NCI-H1694 treated with DMSO at 0.1 percent for 48 hours (cell line): ENCODE results near the gene CCNI.
"Not testable (repeated sequence)": the region's sequence is repeated elsewhere in the genome, so short reads cannot be mapped to it uniquely, and the experiment has no call there.

Experiments used
- DNase-seq: peaks from one replicate; lab custom pipeline; 2025; lab: John Stamatoyannopoulos, UW

The CCNI gene, protein sequence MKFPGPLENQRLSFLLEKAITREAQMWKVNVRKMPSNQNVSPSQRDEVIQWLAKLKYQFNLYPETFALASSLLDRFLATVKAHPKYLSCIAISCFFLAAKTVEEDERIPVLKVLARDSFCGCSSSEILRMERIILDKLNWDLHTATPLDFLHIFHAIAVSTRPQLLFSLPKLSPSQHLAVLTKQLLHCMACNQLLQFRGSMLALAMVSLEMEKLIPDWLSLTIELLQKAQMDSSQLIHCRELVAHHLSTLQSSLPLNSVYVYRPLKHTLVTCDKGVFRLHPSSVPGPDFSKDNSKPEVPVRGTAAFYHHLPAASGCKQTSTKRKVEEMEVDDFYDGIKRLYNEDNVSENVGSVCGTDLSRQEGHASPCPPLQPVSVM

GRCh38 chr4:77075869-77076799 is at the start of gene CCNI:
Gene CCNI, minus strand, starts transcription at chr4:77075989. Its CDS starts 9,627 bp downstream, at chr4:77066362.
- DNase-seq: peak; percentile 81

DNA sequence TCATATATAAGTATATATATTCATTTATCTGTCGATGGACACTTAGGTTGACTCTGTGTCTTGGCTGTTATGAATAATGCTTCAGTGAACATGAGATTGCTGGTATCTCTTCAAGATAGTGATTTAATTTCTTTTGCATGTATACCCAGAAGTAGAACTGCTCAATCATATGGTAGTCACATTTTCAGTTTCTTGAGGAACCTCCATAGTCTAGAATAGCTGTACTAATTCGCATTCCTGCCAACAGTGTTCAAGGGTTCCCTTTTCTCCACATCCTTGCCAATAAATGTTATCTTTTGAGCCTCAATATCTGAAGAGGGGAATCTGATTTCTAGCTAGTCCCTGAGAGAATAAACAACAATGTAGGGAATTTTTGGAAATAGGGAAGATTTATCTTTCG is 48.8 kb upstream of the CCNI start:
- DNase-seq: no peak

GRCh38 chr4:77123411-77123810 is 47.6 kb upstream of the CCNI start:
- DNase-seq: no peak

DNA sequence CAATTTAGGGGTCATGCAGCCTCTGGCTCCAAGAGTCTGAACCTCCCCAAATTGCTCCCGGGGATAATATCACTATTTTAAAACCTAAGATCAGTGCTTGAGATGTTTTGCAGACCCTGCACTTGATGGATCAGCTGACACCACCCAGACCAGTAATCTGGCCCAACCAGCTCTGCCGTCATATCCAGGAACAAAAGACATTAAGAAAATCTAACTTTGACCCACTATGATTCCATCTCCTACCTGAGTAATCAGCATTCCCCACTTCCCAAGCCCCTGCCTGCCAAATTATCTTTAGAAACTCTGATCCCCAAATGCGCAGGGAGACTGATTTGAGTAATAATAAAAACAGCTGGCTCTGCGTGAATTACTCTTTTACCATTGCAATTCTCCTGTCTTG is 46.9 kb upstream of the CCNI start:
- DNase-seq: no peak

- no peak for DNase-seq
Observed at GRCh38 chr4:77121736-77122240, 46.0 kb upstream of the CCNI start.

GRCh38 chr4:77120886-77121508 is 45.2 kb upstream of the CCNI start:
- DNase-seq: no peak

DNA sequence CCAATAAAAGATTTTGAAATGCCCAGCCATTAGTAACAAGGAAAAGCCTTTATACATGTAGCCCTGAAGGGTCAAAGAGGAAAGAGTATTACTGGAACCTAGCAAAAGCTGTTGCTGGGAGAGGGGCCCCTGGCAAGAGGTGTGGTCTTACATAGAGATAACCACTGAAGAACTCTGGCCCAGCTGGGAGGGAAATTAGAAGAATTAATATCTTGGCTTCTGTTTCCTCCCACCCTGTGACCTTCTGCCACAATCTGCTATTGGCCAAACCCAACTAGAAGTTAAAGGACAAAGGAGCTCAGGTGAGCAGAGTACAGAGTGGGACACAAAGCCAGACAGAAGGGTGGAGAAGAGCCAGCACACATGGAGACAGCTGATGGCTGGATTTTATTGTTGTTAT is 41.9 kb upstream of the CCNI start:
- no peak for DNase-seq

- DNase-seq: no peak
Observed at GRCh38 chr4:77113069-77113468, 37.3 kb upstream of the CCNI start.

DNA sequence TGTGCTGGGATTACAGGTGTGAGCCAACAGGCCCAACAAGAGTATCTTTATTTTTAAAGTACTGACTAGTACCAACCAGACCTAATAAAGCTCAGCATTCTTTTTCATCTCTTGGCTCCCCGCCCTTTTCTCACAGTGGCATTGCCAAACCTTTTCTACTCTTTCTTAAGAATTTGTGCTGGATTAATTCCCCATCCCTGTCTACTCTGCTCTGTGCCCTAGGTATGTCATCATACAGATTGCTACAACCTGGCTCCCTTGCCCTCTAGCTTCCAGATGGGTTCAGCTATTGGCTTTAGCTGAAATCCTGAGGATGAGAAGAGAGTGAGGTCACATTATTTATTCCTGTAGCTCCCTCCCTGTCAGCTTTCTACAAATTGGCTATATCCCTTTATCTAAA is 34.9 kb upstream of the CCNI start:
- DNase-seq: no peak

DNA sequence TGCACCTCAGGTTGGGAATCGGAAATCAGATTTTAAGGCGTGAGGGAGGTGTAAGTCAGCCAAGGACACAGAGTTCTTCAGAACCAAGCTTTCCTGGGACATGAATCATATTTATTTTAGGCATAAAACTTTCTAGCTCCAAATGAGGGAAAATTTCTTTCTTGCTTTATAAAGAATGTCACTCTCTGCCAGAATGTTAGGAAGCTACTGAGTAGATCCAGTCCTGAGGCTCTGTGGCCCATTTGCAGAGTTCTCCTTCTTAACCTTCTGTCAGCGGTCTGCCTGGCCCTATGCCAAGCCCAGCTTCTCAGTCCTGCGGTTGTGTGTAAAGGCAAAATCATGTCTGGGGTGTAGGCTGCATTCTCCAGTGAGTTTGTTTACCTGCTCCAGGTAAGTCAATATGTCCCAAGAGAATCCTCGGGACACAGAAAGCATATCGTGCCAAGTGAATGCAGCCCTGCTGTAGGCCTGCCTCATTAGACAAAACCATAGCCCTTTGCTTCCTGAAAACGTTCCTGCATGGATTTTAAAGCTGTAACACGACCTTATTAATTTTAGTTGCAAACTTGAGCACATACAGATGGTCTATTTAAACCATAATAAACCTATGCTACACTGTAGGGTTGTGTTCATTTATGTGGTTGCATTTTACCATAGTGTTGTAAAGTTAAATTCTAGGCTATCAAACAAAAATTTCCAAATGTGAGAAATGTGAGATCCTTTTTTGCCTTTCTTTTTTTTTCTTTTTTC is 29.2 kb upstream of the CCNI start:
- DNase-seq: no peak

DNA sequence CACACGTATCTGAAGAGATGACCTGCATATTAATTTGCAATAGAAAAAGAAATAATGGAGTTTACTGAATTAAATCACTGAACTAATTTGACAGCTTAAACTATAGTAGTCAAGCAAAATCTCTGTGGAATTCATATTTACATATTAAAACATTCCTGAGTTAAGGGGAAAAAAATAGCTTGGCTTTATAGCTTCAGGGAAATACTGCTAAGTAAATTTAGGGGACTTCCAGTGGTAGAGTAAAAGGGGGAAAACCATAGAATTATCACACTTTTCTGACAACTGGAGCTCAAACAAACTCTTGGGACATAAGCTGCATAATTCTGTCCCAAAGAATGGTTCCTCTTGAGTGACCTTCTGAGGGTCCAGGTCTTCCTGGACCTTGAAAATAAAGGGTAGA is 28.6 kb upstream of the CCNI start:
- no peak for DNase-seq

DNA sequence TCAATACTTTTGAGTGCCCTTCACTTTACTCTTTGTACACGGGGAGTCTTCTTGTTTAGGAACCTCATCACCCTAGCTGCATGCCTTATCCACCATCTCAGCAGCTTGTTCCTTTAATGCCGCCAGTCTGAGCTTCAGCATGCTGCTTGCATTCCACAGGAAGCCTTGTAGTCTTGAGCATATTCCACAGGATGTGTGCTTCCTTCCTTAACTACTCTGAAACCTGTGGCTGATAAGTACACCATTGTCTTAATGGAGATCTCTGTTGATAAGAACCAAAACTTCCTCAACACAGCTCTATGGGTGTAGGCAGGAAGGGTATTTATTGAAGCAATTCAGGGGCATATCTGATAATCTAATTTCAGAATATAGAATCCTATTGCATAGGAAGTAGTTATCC is 24.4 kb upstream of the CCNI start:
- DNase-seq: no peak

DNA sequence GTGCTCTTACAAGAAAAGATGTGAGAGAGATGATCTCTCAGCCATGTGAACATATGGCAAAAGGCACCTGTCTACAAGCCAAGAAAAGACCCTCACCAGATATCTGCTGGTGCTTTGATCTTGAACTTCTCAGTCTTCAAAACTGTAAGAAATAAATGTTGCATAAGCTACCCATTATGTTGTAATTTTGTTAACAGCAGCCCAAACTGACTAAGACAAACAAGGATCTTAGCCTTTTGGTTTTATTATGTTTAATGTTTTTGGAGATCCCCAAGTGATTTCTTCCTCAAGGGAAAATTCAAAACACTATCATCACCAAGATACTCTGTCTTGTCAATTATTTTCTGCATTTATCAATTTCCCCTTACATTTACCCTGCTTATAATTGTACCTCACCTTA is 21.8 kb upstream of the CCNI start:
- no peak for DNase-seq

GRCh38 chr4:77095101-77095821 is 19.5 kb upstream of the CCNI start:
- peak; percentile 31 for DNase-seq

- no peak for DNase-seq
Observed at GRCh38 chr4:77094496-77094895, 18.7 kb upstream of the CCNI start.

GRCh38 chr4:77093401-77093800 is 17.6 kb upstream of the CCNI start:
- no peak for DNase-seq

DNA sequence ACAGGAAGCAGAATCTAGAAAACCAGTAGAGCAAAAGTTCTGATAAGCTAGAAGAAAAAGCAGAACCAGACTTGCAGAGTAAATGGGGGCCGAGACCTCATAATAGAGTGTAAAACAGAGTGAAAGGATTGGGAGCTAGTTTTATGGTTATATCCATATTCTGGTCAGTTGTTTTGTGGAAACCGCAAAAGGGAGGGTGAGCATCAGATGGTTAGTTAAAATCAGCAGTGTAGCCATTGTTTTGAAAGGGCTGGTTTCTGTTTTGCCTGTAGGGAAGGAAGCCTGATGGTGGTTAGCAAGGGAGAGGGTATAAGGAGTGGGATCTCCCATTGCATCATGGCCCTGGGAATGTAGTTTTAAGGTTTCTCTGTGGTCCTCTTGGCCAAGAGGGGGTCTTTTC is 17.2 kb upstream of the CCNI start:
- DNase-seq: no peak

DNA sequence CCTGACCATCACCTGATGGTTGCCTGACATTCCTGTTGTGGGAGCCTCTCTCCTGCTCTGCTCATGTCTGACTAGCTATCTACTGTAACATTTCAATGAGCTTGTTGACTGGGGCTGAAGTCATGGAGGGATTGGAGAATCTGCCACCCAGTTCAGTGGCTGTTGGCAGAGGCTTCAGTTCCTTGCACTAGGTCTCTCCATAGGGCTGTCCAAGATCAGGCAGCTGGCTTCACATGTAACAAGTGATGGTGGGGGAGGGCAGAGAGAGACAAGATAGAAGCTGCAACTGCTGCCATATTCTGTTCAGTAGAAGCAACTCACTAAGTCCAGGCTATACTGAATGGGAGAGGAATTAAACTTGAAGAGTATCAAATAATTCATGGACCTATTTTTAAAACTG is 14.1 kb upstream of the CCNI start:
- DNase-seq: no peak

DNA sequence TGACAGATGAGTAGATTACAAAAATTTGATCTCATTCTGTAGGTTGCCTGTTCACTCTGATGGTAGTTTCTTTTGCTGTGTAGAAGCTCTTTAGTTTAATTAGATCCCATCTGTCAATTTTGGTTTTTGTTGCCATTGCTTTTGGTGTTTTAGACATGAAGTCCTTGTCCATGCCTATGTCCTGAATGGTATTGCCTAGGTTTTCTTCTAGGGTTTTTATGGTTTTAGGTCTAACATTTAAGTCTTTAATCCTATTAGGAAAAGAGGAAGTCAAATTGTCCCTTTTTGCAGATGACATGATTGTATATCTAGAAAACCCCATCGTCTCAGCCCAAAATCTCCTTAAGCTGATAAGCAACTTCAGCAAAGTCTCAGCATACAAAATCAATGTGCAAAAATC is 11.2 kb upstream of the CCNI start:
- not testable (repeated sequence) for DNase-seq

- DNase-seq: no peak
Observed at GRCh38 chr4:77084019-77084639, 8.3 kb upstream of the CCNI start.
